NK-92 (cell line): ENCODE results near the gene SPATA20.

Source experiments
- DNase-seq: peaks from one replicate; lab custom pipeline; 2025; ENCODE audit not compliant: unreplicated experiment; lab: John Stamatoyannopoulos, UW

Gene SPATA20

GRCh38 chr17:50594128-50594823 is 47.3 kb downstream of the SPATA20 start:
- no peak for DNase-seq

- no peak for DNase-seq
Observed at GRCh38 chr17:50594892-50595291, 47.9 kb downstream of the SPATA20 start.

GRCh38 chr17:50596191-50597037 is 49.4 kb downstream of the SPATA20 start:
- no peak for DNase-seq

GRCh38 chr17:50598487-50598886 is 51.5 kb downstream of the SPATA20 start:
- no peak for DNase-seq

- no peak for DNase-seq
Observed at GRCh38 chr17:50599606-50600005, 52.6 kb downstream of the SPATA20 start.

GRCh38 chr17:50601823-50602375 is 54.9 kb downstream of the SPATA20 start:
- DNase-seq = no peak

GRCh38 chr17:50602836-50603235 is 55.9 kb downstream of the SPATA20 start:
- no peak for DNase-seq

GRCh38 chr17:50603340-50603739 is 56.4 kb downstream of the SPATA20 start:
- no peak for DNase-seq

- no peak for DNase-seq
Observed at GRCh38 chr17:50604513-50604912, 57.5 kb downstream of the SPATA20 start.

GRCh38 chr17:50605429-50605828 is 58.5 kb downstream of the SPATA20 start:
- no peak for DNase-seq
